ENCODE data around the gene GLIPR1L2. TPM values are rescaled to one million over a fixed set of nuclear protein-coding genes. Genes with fewer than 3 reads are reported as not detected.

Gene GLIPR1L2
- total RNA-seq, 1 donor: 0.43 TPM

- TF ChIP-seq, protein P1, sequence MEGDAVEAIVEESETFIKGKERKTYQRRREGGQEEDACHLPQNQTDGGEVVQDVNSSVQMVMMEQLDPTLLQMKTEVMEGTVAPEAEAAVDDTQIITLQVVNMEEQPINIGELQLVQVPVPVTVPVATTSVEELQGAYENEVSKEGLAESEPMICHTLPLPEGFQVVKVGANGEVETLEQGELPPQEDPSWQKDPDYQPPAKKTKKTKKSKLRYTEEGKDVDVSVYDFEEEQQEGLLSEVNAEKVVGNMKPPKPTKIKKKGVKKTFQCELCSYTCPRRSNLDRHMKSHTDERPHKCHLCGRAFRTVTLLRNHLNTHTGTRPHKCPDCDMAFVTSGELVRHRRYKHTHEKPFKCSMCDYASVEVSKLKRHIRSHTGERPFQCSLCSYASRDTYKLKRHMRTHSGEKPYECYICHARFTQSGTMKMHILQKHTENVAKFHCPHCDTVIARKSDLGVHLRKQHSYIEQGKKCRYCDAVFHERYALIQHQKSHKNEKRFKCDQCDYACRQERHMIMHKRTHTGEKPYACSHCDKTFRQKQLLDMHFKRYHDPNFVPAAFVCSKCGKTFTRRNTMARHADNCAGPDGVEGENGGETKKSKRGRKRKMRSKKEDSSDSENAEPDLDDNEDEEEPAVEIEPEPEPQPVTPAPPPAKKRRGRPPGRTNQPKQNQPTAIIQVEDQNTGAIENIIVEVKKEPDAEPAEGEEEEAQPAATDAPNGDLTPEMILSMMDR (IDR thresholded peaks at IDR 0.05; ENCODE audit: insufficient read depth, low read depth, low read length): no peak
- DNase-seq (ENCODE audit: low read depth): no peak
- H3K4me3 ChIP-seq (ENCODE audit: low read depth, low read length): no peak overlapping the region
Measured at GRCh38 chr12:75360920-75361319, 30.0 kb upstream of the GLIPR1L2 start.

- H3K4me3 ChIP-seq (ENCODE audit: low read depth, low read length): no peak overlapping the region
- DNase-seq (ENCODE audit: low read depth): no peak
- TF ChIP-seq, protein P1 (IDR thresholded peaks at IDR 0.05; ENCODE audit: insufficient read depth, low read depth, low read length): no peak
Measured at GRCh38 chr12:75361408-75361807, 29.5 kb upstream of the GLIPR1L2 start.

- peak; percentile 62 for DNase-seq (ENCODE audit: low read depth)
- TF ChIP-seq, protein P1 (IDR thresholded peaks at IDR 0.05; ENCODE audit: insufficient read depth, low read depth, low read length): no peak
- H3K4me3 ChIP-seq (ENCODE audit: low read depth, low read length): no peak overlapping the region
Measured at GRCh38 chr12:75364919-75365318, 26.0 kb upstream of the GLIPR1L2 start.

GRCh38 chr12:75366629-75367028, 24.3 kb upstream of the GLIPR1L2 start:
- no peak overlapping the region for H3K4me3 ChIP-seq (ENCODE audit: low read depth, low read length)
- TF ChIP-seq, protein P1 (IDR thresholded peaks at IDR 0.05; ENCODE audit: insufficient read depth, low read depth, low read length): no peak
- no peak for DNase-seq (ENCODE audit: low read depth)

GRCh38 chr12:75374971-75375370, 15.9 kb upstream of the GLIPR1L2 start:
- TF ChIP-seq, protein P1 (IDR thresholded peaks at IDR 0.05; ENCODE audit: insufficient read depth, low read depth, low read length): no peak
- DNase-seq (ENCODE audit: low read depth): no peak
- H3K4me3 ChIP-seq (ENCODE audit: low read depth, low read length): no peak overlapping the region

- no peak overlapping the region for H3K4me3 ChIP-seq (ENCODE audit: low read depth, low read length)
- TF ChIP-seq, protein P1 (IDR thresholded peaks at IDR 0.05; ENCODE audit: insufficient read depth, low read depth, low read length): no peak
- DNase-seq (ENCODE audit: low read depth): peak; percentile 74
Measured at GRCh38 chr12:75378354-75378753, 12.5 kb upstream of the GLIPR1L2 start.

DNA sequence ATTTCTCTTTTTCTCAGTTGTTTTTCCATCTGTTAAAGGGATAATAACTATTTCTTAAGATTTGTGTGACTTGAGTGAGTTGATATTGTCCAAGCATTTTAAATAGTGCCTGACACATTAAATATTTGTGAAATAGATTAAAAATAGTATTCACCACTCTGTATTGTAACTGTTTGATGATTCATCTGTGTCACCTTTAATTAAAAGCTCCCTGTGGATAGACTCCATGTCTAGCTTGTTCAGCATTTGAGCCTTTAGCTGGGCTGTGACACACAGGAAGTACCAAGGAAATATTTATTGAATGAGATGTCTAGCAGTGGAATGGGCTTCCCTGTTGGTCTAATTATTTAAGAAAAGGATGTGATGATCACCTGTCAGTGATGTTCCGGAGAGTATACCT, 1.8 kb upstream of the GLIPR1L2 start:
- DNase-seq (ENCODE audit: low read depth): no peak
- H3K4me3 ChIP-seq (ENCODE audit: low read depth, low read length): no peak overlapping the region
- TF ChIP-seq, protein P1 (IDR thresholded peaks at IDR 0.05; ENCODE audit: insufficient read depth, low read depth, low read length): no peak

Measured in fibroblast of villous mesenchyme (primary cell).